HEK293 (cell line): ENCODE results near the gene ZFX.

Experiments
- CTCF ChIA-PET: fragments of 350-600 bp; formaldehyde crosslinking; extraction: SDS; loops from one replicate; lab custom pipeline; 2021; ENCODE audit warnings: antibody characterized with exemption; lab: Yijun Ruan, JAX
- POLR2A ChIA-PET: fragments of 300-600 bp; formaldehyde crosslinking; extraction: SDS; loops from one replicate; lab custom pipeline; 2020; ENCODE audit warnings: antibody characterized with exemption, inconsistent platforms; lab: Yijun Ruan, JAX
- H3K27ac ChIP-seq: fragments of 200-500 bp; sonication (Bioruptor generic); 2 replicates; pipeline ENCODE4 v1.5.1; 2014; ENCODE audit warnings: low read depth, low read length, control low read depth, inconsistent platforms; ENCODE audit errors: extremely low read depth
- H3K36me3 ChIP-seq, 2 experiments: fragments of 200-500 bp in 1 of 2; sonication (Bioruptor generic) in 1 of 2; 1 replicate in 1 of 2; 2 replicates in 1 of 2; pipeline ENCODE4 v1.5.1; 2014 to 2017; ENCODE audit warnings: inconsistent platforms in 2 of 2, low read length in 2 of 2; ENCODE audit not compliant: control insufficient read depth in 2 of 2, insufficient read depth in 1 of 2
- H3K4me1 ChIP-seq: fragments of 200-500 bp; sonication (Bioruptor generic); 2 replicates; pipeline ENCODE4 v1.5.1; 2014; ENCODE audit warnings: mild to moderate bottlenecking, low read length, inconsistent platforms; ENCODE audit not compliant: control insufficient read depth, insufficient read depth
- H3K4me3 ChIP-seq: 2 replicates; pipeline ENCODE4 v1.5.1; 2011; ENCODE audit warnings: low read depth, mild to moderate bottlenecking, control low read depth, low read length, moderate library complexity
- H3K9me3 ChIP-seq: fragments of 200-500 bp; sonication (Bioruptor generic); 2 replicates; pipeline ENCODE4 v1.5.1; 2014; ENCODE audit warnings: low read depth, low read length, inconsistent platforms; ENCODE audit not compliant: control insufficient read depth, insufficient read depth
- BCL6B ChIP-seq: fragments of 450-650 bp; formaldehyde crosslinking; IDR thresholded peaks from 2 replicates; pipeline ENCODE4 v1.5.1; 2017; ENCODE audit warnings: missing biosample characterization, missing genetic modification characterization
- IKZF3 ChIP-seq: fragments of 450-650 bp; IDR thresholded peaks from 2 replicates; pipeline ENCODE4 v1.5.0; 2018; ENCODE audit warnings: missing biosample characterization, mild to moderate bottlenecking, missing genetic modification characterization, moderate library complexity
- PBX3 ChIP-seq: sonication (generic); formaldehyde crosslinking; IDR thresholded peaks from 2 replicates; pipeline ENCODE4 v1.8.1; 2022; ENCODE audit warnings: mild to moderate bottlenecking, moderate library complexity, missing genetic modification reagents
- REPIN1 ChIP-seq: fragments of 450-650 bp; formaldehyde crosslinking; IDR thresholded peaks from 2 replicates; pipeline ENCODE4 v1.5.1; 2017; ENCODE audit warnings: missing biosample characterization, missing genetic modification characterization, low read depth
- SCRT2 ChIP-seq: fragments of 450-650 bp; formaldehyde crosslinking; IDR thresholded peaks from 2 replicates; pipeline ENCODE4 v1.5.1; 2016; ENCODE audit warnings: missing biosample characterization, missing genetic modification characterization
- SETDB1 ChIP-seq: IDR thresholded peaks from one replicate; pipeline ENCODE4 v1.6.1; 2017; ENCODE audit warnings: mild to moderate bottlenecking, low read length, moderate library complexity, mixed read lengths; ENCODE audit not compliant: insufficient read length
- YY1 ChIP-seq: fragments of 450-650 bp; formaldehyde crosslinking; IDR thresholded peaks from 2 replicates; pipeline ENCODE4 v1.5.1; 2018; ENCODE audit warnings: missing biosample characterization, missing genetic modification characterization
- ZEB2 ChIP-seq: fragments of 450-650 bp; formaldehyde crosslinking; IDR thresholded peaks from 2 replicates; pipeline ENCODE4 v1.5.1; 2016; ENCODE audit warnings: missing biosample characterization, missing genetic modification characterization
- ZNF132 ChIP-seq: fragments of 450-650 bp; formaldehyde crosslinking; IDR thresholded peaks from 2 replicates; pipeline ENCODE4 v1.5.1; 2017; ENCODE audit warnings: missing biosample characterization, missing genetic modification characterization, borderline replicate concordance
- ZNF155 ChIP-seq: fragments of 450-650 bp; formaldehyde crosslinking; IDR thresholded peaks from 2 replicates; pipeline ENCODE4 v1.5.1; 2016; ENCODE audit warnings: missing biosample characterization, missing genetic modification characterization
- ZNF175 ChIP-seq: fragments of 450-650 bp; formaldehyde crosslinking; IDR thresholded peaks from 2 replicates; pipeline ENCODE4 v1.5.1; 2016; ENCODE audit warnings: missing biosample characterization, missing genetic modification characterization
- ZNF24 ChIP-seq: fragments of 450-650 bp; formaldehyde crosslinking; IDR thresholded peaks from 2 replicates; pipeline ENCODE4 v1.5.1; 2016; ENCODE audit warnings: missing biosample characterization, missing genetic modification characterization
- ZNF274 ChIP-seq, 2 experiments: fragments of 200-500 bp in 1 of 2; fragments of 450-650 bp in 1 of 2; sonication (Bioruptor generic) in 1 of 2; formaldehyde crosslinking in 1 of 2; IDR thresholded peaks; 2 replicates each; pipeline versions ENCODE4 v1.5.1 to v1.6.1; 2014 to 2016; ENCODE audit warnings: borderline replicate concordance in 1 of 2, inconsistent platforms in 1 of 2, low read length in 1 of 2, missing biosample characterization in 1 of 2, missing genetic modification characterization in 1 of 2
- ZNF280C ChIP-seq: fragments of 450-650 bp; formaldehyde crosslinking; IDR thresholded peaks from 2 replicates; pipeline ENCODE4 v1.5.1; 2016; ENCODE audit warnings: missing biosample characterization, missing genetic modification characterization
- ZNF302 ChIP-seq: fragments of 450-650 bp; formaldehyde crosslinking; IDR thresholded peaks from 2 replicates; pipeline ENCODE4 v1.5.1; 2016; ENCODE audit warnings: missing biosample characterization, missing genetic modification characterization, low read depth
- ZNF571 ChIP-seq: fragments of 450-650 bp; formaldehyde crosslinking; IDR thresholded peaks from 2 replicates; pipeline ENCODE4 v1.5.0; 2017; ENCODE audit warnings: missing biosample characterization, missing genetic modification characterization
- ZNF658 ChIP-seq: fragments of 450-650 bp; formaldehyde crosslinking; IDR thresholded peaks from 2 replicates; pipeline ENCODE4; 2016; ENCODE audit warnings: missing biosample characterization, missing genetic modification characterization
- ZNF664 ChIP-seq: fragments of 450-650 bp; formaldehyde crosslinking; IDR thresholded peaks from 2 replicates; pipeline ENCODE4 v1.5.1; 2016; ENCODE audit warnings: missing biosample characterization, missing genetic modification characterization
- ZNF704 ChIP-seq: fragments of 450-650 bp; formaldehyde crosslinking; IDR thresholded peaks from 2 replicates; pipeline ENCODE4 v1.5.1; 2016; ENCODE audit warnings: missing biosample characterization, missing genetic modification characterization
- ZNF792 ChIP-seq: fragments of 450-650 bp; formaldehyde crosslinking; IDR thresholded peaks from 2 replicates; pipeline ENCODE4 v1.5.1; 2016; ENCODE audit warnings: missing biosample characterization, missing genetic modification characterization
- TF ChIP-seq, protein P1 (sequence below): fragments of 450-650 bp; formaldehyde crosslinking; IDR thresholded peaks from 2 replicates; pipeline ENCODE4 v1.5.1; 2016; ENCODE audit warnings: missing biosample characterization, missing genetic modification characterization, borderline replicate concordance

Gene ZFX

DNA sequence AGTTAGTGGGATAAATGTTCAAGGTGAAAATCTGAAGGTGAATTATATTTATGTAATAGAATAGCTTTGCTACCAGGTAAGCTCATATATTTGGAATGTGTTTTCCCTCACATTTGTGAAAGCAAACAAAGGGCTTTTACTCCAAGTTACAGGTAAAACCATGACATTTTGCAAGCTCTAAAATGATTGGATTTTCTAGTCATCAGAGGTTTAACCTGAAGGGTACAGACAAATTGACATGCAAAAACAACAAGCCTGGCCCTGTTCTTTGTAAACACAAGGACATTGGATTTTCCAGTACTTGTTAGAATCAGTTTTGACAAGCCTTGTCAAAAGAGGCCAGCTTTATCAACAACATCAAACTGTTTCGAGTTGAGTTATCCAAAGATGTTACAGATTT is 51.7 kb downstream of the ZFX start:
- Histone ChIP-seq H3K27ac (no peak overlapping the region), H3K36me3 (peaks cover 3 to 6% of the 10 kb centered on the region in 2 experiments), H3K9me3 (no peaks in the 10 kb centered on the region), H3K4me3 (no peak overlapping the region), H3K4me1 (no peaks in the 10 kb centered on the region; the same call in 1 of the 2 replicates)
- CTCF ChIA-PET, result interaction anchor here (1.3 kb wide), 1 partner anchor 119 kb away, joined by 5 read pairs; no protein-coding TSS in a partner anchor
- POLR2A ChIA-PET, result no interaction called here
- TF ChIP-seq ZNF664 (no peak), ZNF792 (tag by site-specific recombination) (no peak), BCL6B (tag by site-specific recombination) (no peak), PBX3 (no peak), ZNF280C (no peak), ZNF132 (no peak), REPIN1 (tag by site-specific recombination) (no peak), ZNF155 (no peak), SETDB1 (no peak), ZNF175 (tag by site-specific recombination) (no peak), IKZF3 (no peak), SCRT2 (no peak), ZNF274 (IDR thresholded peaks at IDR 0.05; ENCODE audit: low read length) (no peak), ZNF274 (tag by site-specific recombination; IDR thresholded peaks at IDR 0.05; ENCODE audit: borderline replicate concordance) (no peak)

GRCh38 chrX:24202465-24203031 is 53.0 kb downstream of the ZFX start:
- CTCF ChIA-PET, result interaction anchor here (1.4 kb wide), 1 partner anchor 31 kb away, joined by 3 read pairs; no protein-coding TSS in a partner anchor
- POLR2A ChIA-PET, result no interaction called here
- TF ChIP-seq ZNF658 (tag by site-specific recombination), result no peak
- TF ChIP-seq, protein P1, sequence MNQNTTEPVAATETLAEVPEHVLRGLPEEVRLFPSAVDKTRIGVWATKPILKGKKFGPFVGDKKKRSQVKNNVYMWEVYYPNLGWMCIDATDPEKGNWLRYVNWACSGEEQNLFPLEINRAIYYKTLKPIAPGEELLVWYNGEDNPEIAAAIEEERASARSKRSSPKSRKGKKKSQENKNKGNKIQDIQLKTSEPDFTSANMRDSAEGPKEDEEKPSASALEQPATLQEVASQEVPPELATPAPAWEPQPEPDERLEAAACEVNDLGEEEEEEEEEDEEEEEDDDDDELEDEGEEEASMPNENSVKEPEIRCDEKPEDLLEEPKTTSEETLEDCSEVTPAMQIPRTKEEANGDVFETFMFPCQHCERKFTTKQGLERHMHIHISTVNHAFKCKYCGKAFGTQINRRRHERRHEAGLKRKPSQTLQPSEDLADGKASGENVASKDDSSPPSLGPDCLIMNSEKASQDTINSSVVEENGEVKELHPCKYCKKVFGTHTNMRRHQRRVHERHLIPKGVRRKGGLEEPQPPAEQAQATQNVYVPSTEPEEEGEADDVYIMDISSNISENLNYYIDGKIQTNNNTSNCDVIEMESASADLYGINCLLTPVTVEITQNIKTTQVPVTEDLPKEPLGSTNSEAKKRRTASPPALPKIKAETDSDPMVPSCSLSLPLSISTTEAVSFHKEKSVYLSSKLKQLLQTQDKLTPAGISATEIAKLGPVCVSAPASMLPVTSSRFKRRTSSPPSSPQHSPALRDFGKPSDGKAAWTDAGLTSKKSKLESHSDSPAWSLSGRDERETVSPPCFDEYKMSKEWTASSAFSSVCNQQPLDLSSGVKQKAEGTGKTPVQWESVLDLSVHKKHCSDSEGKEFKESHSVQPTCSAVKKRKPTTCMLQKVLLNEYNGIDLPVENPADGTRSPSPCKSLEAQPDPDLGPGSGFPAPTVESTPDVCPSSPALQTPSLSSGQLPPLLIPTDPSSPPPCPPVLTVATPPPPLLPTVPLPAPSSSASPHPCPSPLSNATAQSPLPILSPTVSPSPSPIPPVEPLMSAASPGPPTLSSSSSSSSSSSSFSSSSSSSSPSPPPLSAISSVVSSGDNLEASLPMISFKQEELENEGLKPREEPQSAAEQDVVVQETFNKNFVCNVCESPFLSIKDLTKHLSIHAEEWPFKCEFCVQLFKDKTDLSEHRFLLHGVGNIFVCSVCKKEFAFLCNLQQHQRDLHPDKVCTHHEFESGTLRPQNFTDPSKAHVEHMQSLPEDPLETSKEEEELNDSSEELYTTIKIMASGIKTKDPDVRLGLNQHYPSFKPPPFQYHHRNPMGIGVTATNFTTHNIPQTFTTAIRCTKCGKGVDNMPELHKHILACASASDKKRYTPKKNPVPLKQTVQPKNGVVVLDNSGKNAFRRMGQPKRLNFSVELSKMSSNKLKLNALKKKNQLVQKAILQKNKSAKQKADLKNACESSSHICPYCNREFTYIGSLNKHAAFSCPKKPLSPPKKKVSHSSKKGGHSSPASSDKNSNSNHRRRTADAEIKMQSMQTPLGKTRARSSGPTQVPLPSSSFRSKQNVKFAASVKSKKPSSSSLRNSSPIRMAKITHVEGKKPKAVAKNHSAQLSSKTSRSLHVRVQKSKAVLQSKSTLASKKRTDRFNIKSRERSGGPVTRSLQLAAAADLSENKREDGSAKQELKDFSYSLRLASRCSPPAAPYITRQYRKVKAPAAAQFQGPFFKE (tag by site-specific recombination), result no peak
- TF ChIP-seq ZEB2 (tag by site-specific recombination), result no peak
- TF ChIP-seq YY1 (tag by site-specific recombination), result no peak
- no peak for TF ChIP-seq ZNF24
- no peak for TF ChIP-seq ZNF571 (tag by site-specific recombination)
- TF ChIP-seq ZNF302 (tag by site-specific recombination), result no peak
- TF ChIP-seq ZNF704 (tag by site-specific recombination), result no peak
- TF ChIP-seq SETDB1, result no peak
- no peaks in the 10 kb centered on the region; the same call in 1 of the 2 replicates for H3K4me1 ChIP-seq
- no peak overlapping the region for H3K27ac ChIP-seq
- H3K9me3 ChIP-seq, result no peaks in the 10 kb centered on the region
- no peak overlapping the region for H3K4me3 ChIP-seq
- peaks cover 3 to 14% of the 10 kb centered on the region in 2 experiments for H3K36me3 ChIP-seq
